HepG2 (cell line): Measurements from ENCODE around the gene EFHD2. TPM values are rescaled to one million over a fixed set of nuclear protein-coding genes. Genes with fewer than 3 reads are reported as not detected.

Source experiments
- ARNT ChIP-seq: fragments of 450-650 bp; IDR thresholded peaks from 2 replicates; pipeline ENCODE4 v1.6.1; 2017
- GABPA ChIP-seq, 2 experiments: IDR thresholded peaks; 2 replicates each; pipeline ENCODE4 v1.6.1; 2011 to 2016; ENCODE audit warnings: low read depth in 2 of 2, low read length in 1 of 2, missing biosample characterization in 1 of 2, missing genetic modification characterization in 1 of 2
- JDP2 ChIP-seq: sonication (generic); formaldehyde crosslinking; IDR thresholded peaks from 2 replicates; pipeline ENCODE4 v1.8.1; 2022; ENCODE audit warnings: missing genetic modification reagents, borderline replicate concordance
- PITX1 ChIP-seq: sonication (generic); formaldehyde crosslinking; IDR thresholded peaks from 2 replicates; pipeline ENCODE4 v1.5.1; 2020; ENCODE audit warnings: mild to moderate bottlenecking, missing genetic modification reagents
- SMARCC2 ChIP-seq: fragments of 450-650 bp; IDR thresholded peaks from 2 replicates; pipeline ENCODE4 v1.6.1; 2017; ENCODE audit warnings: antibody characterized with exemption, mild to moderate bottlenecking
- WIZ ChIP-seq: sonication (generic); formaldehyde crosslinking; IDR thresholded peaks from 2 replicates; pipeline ENCODE4 v1.5.1; 2020; ENCODE audit warnings: mild to moderate bottlenecking, missing genetic modification reagents
- ZNF670 ChIP-seq: sonication (generic); formaldehyde crosslinking; IDR thresholded peaks from 2 replicates; pipeline ENCODE4 v1.8.0; 2022; ENCODE audit warnings: mild to moderate bottlenecking, missing genetic modification reagents, borderline replicate concordance
- polyA plus RNA-seq, 8 experiments: library from polyadenylated mRNA; depleted of rRNA in 3 of 8; stranded (reverse) in 7 of 8; unstranded in 1 of 8; fragments of >200 nt; fragmentation: Illumina TruSeq in 4 of 8; extraction: Trizol in 4 of 8; gene quantifications; 2 replicates each; pipeline versions ENCODE4 v1.2.1 to v1.2.3, GENCODE V29; 2011 to 2016; ENCODE audit warnings: low read depth in 4 of 8, missing spikeins in 1 of 8, mixed read lengths in 1 of 8; ENCODE audit not compliant: insufficient read depth in 1 of 8
- total RNA-seq, 5 experiments: library from RNA; depleted of rRNA; stranded (reverse); fragments of >200 nt; fragmentation: Illumina TruSeq; extraction: Trizol; gene quantifications; 2 replicates each; pipeline ENCODE4 v1.2.3, GENCODE V29; 2016; ENCODE audit warnings: low read depth in 1 of 5
- TF ChIP-seq, protein P1 (sequence below): sonication (generic); formaldehyde crosslinking; IDR thresholded peaks from 2 replicates; pipeline ENCODE4 v1.4.0; 2020; ENCODE audit warnings: mild to moderate bottlenecking, missing genetic modification reagents

EFHD2 gene
- total and polyA plus RNA-seq, 2 of the 13 experiments (the other 11 are each of a cell fraction or from before 2014, with no cell fraction given), result 9.4 to 12.7 TPM

- TF ChIP-seq, protein P1, sequence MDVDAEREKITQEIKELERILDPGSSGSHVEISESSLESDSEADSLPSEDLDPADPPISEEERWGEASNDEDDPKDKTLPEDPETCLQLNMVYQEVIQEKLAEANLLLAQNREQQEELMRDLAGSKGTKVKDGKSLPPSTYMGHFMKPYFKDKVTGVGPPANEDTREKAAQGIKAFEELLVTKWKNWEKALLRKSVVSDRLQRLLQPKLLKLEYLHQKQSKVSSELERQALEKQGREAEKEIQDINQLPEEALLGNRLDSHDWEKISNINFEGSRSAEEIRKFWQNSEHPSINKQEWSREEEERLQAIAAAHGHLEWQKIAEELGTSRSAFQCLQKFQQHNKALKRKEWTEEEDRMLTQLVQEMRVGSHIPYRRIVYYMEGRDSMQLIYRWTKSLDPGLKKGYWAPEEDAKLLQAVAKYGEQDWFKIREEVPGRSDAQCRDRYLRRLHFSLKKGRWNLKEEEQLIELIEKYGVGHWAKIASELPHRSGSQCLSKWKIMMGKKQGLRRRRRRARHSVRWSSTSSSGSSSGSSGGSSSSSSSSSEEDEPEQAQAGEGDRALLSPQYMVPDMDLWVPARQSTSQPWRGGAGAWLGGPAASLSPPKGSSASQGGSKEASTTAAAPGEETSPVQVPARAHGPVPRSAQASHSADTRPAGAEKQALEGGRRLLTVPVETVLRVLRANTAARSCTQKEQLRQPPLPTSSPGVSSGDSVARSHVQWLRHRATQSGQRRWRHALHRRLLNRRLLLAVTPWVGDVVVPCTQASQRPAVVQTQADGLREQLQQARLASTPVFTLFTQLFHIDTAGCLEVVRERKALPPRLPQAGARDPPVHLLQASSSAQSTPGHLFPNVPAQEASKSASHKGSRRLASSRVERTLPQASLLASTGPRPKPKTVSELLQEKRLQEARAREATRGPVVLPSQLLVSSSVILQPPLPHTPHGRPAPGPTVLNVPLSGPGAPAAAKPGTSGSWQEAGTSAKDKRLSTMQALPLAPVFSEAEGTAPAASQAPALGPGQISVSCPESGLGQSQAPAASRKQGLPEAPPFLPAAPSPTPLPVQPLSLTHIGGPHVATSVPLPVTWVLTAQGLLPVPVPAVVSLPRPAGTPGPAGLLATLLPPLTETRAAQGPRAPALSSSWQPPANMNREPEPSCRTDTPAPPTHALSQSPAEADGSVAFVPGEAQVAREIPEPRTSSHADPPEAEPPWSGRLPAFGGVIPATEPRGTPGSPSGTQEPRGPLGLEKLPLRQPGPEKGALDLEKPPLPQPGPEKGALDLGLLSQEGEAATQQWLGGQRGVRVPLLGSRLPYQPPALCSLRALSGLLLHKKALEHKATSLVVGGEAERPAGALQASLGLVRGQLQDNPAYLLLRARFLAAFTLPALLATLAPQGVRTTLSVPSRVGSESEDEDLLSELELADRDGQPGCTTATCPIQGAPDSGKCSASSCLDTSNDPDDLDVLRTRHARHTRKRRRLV (CRISPR knock-in tag), result no peak
- TF ChIP-seq ARNT (no peak), SMARCC2 (no peak), GABPA (IDR thresholded peaks at IDR 0.05; ENCODE audit: low read depth, low read length) (no peak), GABPA (CRISPR knock-in tag; IDR thresholded peaks at IDR 0.05; ENCODE audit: low read depth) (no peak), WIZ (CRISPR knock-in tag) (no peak), JDP2 (CRISPR knock-in tag) (no peak), PITX1 (CRISPR knock-in tag) (no peak), ZNF670 (CRISPR knock-in tag) (no peak)
These were observed 23.4 kb upstream of the EFHD2 start (continued) for GRCh38 chr1:15386164-15386749.
